Large intestine (tissue), 3 donors: ENCODE data around the gene CDH20. TPM values are rescaled to one million over a fixed set of nuclear protein-coding genes. Genes with fewer than 3 reads are reported as not detected.

Experiments
- DNase-seq, 2 donors: peaks; one replicate each; pipeline versions ENCODE4 v3.0.0 to v3.0.0-alpha.2; 2013
- H3K27ac ChIP-seq: one replicate; pipeline ENCODE4 v1.5.1; 2013; ENCODE audit warnings: low read length
- H3K27me3 ChIP-seq: 2 replicates; pipeline ENCODE4 v1.6.1; 2013; ENCODE audit warnings: low read length; ENCODE audit not compliant: control insufficient read depth, insufficient read depth
- H3K36me3 ChIP-seq: 2 replicates; pipeline ENCODE4 v1.6.1; 2013; ENCODE audit warnings: low read length; ENCODE audit not compliant: control insufficient read depth, insufficient read depth
- H3K4me1 ChIP-seq: one replicate; pipeline ENCODE4 v1.6.1; 2013; ENCODE audit warnings: low read length; ENCODE audit not compliant: control insufficient read depth, insufficient read depth
- H3K4me3 ChIP-seq: one replicate; pipeline ENCODE4 v1.5.1; 2013; ENCODE audit warnings: low read length
- H3K9me3 ChIP-seq: one replicate; pipeline ENCODE4 v1.6.1; 2013; ENCODE audit warnings: mild to moderate bottlenecking, low read depth, low read length, moderate library complexity; ENCODE audit not compliant: control insufficient read depth
- WGBS: methylation state at CpG from one replicate; pipeline ENCODE4 v1.1.5; 2013; ENCODE audit warnings: low lambda C conversion rate; ENCODE audit not compliant: insufficient coverage; 5-methylcytosine and 5-hydroxymethylcytosine counted together
- polyA plus RNA-seq: library from polyadenylated mRNA; unstranded; fragments of 120-200 nt; gene quantifications from one replicate; pipeline ENCODE4 v1.2.1, GENCODE V29; 2013

The CDH20 gene
- polyA plus RNA-seq, 1 donor, result 0.22 TPM

GRCh38 chr18:61323951-61324350 lies 9.3 kb upstream of the CDH20 start:
- Histone ChIP-seq H3K27me3 (no peaks in the 10 kb centered on the region), H3K36me3 (no peaks in the 10 kb centered on the region), H3K9me3 (no peaks in the 10 kb centered on the region), H3K27ac (no peak overlapping the region), H3K4me1 (no peaks in the 10 kb centered on the region), H3K4me3 (no peak overlapping the region)
- no peak for DNase-seq
- no CpG with 5 or more reads among the region's 1 CpG for WGBS

- Histone ChIP-seq H3K27ac (no peak overlapping the region), H3K27me3 (peaks cover 2% of the 10 kb centered on the region), H3K9me3 (no peaks in the 10 kb centered on the region), H3K4me3 (no peak overlapping the region), H3K36me3 (no peaks in the 10 kb centered on the region), H3K4me1 (no peaks in the 10 kb centered on the region)
- no peak for DNase-seq
Measured at GRCh38 chr18:61326407-61326806, 6.8 kb upstream of the CDH20 start.

- no peak for DNase-seq
- H3K27me3 ChIP-seq, result peaks cover 24% of the 10 kb centered on the region
- WGBS, result no CpG with 5 or more reads among the region's 3 CpGs
- H3K27ac ChIP-seq, result no peak overlapping the region
- no peaks in the 10 kb centered on the region for H3K4me1 ChIP-seq
- no peak overlapping the region for H3K4me3 ChIP-seq
- no peaks in the 10 kb centered on the region for H3K36me3 ChIP-seq
- no peaks in the 10 kb centered on the region for H3K9me3 ChIP-seq
Measured at GRCh38 chr18:61329398-61329797, 3.8 kb upstream of the CDH20 start.

- no peaks in the 10 kb centered on the region for H3K36me3 ChIP-seq
- no peak overlapping the region for H3K27ac ChIP-seq
- H3K9me3 ChIP-seq, result no peaks in the 10 kb centered on the region
- H3K4me3 ChIP-seq, result no peak overlapping the region
- DNase-seq, result no peak
- no peaks in the 10 kb centered on the region for H3K4me1 ChIP-seq
- H3K27me3 ChIP-seq, result peaks cover 38% of the 10 kb centered on the region
- WGBS, result 100% methylated on average over 1 of the region's 3 CpGs
Measured at GRCh38 chr18:61331051-61331450, 2.2 kb upstream of the CDH20 start.

GRCh38 chr18:61333746-61334490 lies 688 bp downstream of the CDH20 start:
- peak overlapping the region; percentile 21 for H3K4me3 ChIP-seq
- no CpG with 5 or more reads among the region's 73 CpGs for WGBS
- no peak for DNase-seq

GRCh38 chr18:61334491-61334850 lies 1.2 kb downstream of the CDH20 start:
- Histone ChIP-seq H3K4me3 (no peak overlapping the region), H3K4me1 (no peaks in the 10 kb centered on the region), H3K36me3 (no peaks in the 10 kb centered on the region), H3K27me3 (peaks cover 44% of the 10 kb centered on the region), H3K9me3 (no peaks in the 10 kb centered on the region), H3K27ac (no peak overlapping the region)
- WGBS, result no CpG with 5 or more reads among the region's 13 CpGs
- no peak for DNase-seq

More at GRCh38 chr18:61333746-61334490, 688 bp downstream of the CDH20 start:
- no peaks in the 10 kb centered on the region for H3K4me1 ChIP-seq
- peaks cover 44% of the 10 kb centered on the region for H3K27me3 ChIP-seq
- H3K36me3 ChIP-seq, result no peaks in the 10 kb centered on the region
- no peak overlapping the region for H3K27ac ChIP-seq
- H3K9me3 ChIP-seq, result no peaks in the 10 kb centered on the region

GRCh38 chr18:61334951-61335683 lies 1.9 kb downstream of the CDH20 start:
- WGBS, result 60% methylated on average over 1 of the region's 10 CpGs
- H3K36me3 ChIP-seq, result no peaks in the 10 kb centered on the region

GRCh38 chr18:61335684-61336555 lies 2.7 kb downstream of the CDH20 start:
- H3K9me3 ChIP-seq, result no peaks in the 10 kb centered on the region
- no peak overlapping the region for H3K27ac ChIP-seq
- peaks cover 41% of the 10 kb centered on the region for H3K27me3 ChIP-seq
- H3K4me1 ChIP-seq, result no peaks in the 10 kb centered on the region
- H3K36me3 ChIP-seq, result no peaks in the 10 kb centered on the region
- no peak for DNase-seq
- H3K4me3 ChIP-seq, result no peak overlapping the region
- WGBS, result 0% methylated on average over 1 of the region's 10 CpGs

More at GRCh38 chr18:61334951-61335683, 1.9 kb downstream of the CDH20 start:
- no peak for DNase-seq
- Histone ChIP-seq H3K4me1 (no peaks in the 10 kb centered on the region), H3K27ac (no peak overlapping the region), H3K27me3 (peaks cover 41% of the 10 kb centered on the region), H3K9me3 (no peaks in the 10 kb centered on the region), H3K4me3 (no peak overlapping the region)

- DNase-seq, result no peak
- no peaks in the 10 kb centered on the region for H3K4me1 ChIP-seq
- peaks cover 41% of the 10 kb centered on the region for H3K27me3 ChIP-seq
- no peak overlapping the region for H3K4me3 ChIP-seq
- H3K36me3 ChIP-seq, result no peaks in the 10 kb centered on the region
- no peaks in the 10 kb centered on the region for H3K9me3 ChIP-seq
- no peak overlapping the region for H3K27ac ChIP-seq
- WGBS, result 90% methylated on average over 4 of the region's 6 CpGs
Measured at GRCh38 chr18:61336766-61337165, 3.5 kb downstream of the CDH20 start.

- Histone ChIP-seq H3K36me3 (no peaks in the 10 kb centered on the region), H3K9me3 (no peaks in the 10 kb centered on the region), H3K4me3 (no peak overlapping the region), H3K27ac (no peak overlapping the region), H3K4me1 (no peaks in the 10 kb centered on the region), H3K27me3 (peaks cover 38% of the 10 kb centered on the region)
- WGBS, result no CpG with 5 or more reads among the region's 3 CpGs
- no peak for DNase-seq
Measured at GRCh38 chr18:61337527-61337926, 4.3 kb downstream of the CDH20 start.
